Calu3 (cell line): ENCODE data around the gene MPI. TPM values are rescaled to one million over a fixed set of nuclear protein-coding genes. Genes with fewer than 3 reads are reported as not detected.
"Not testable (repeated sequence)": the region's sequence is repeated elsewhere in the genome, so short reads cannot be mapped to it uniquely, and the experiment has no call there.

Experiments used
- BruUV-seq: library from RNA; stranded (reverse); fragments of 400-500 nt; replicated peaks from 2 replicates; lab custom pipeline; 2021; lab: Mats Ljungman, UMichigan
- CTCF ChIA-PET: fragments of 300-600 bp; sonication (Branson Sonifier 250); formaldehyde crosslinking; loops from one replicate; lab custom pipeline; 2022; ENCODE audit warnings: antibody characterized with exemption; lab: Charles Lee
- DNase-seq: peaks from one replicate; pipeline ENCODE4 v3.0.0; 2022
- H3K27ac Mint-ChIP-seq: one replicate; pipeline ENCODE4 v1.8.0; 2022; ENCODE audit warnings: mixed read lengths; ENCODE audit not compliant: unreplicated experiment
- H3K27me3 Mint-ChIP-seq: one replicate; pipeline ENCODE4 v1.8.0; 2022; ENCODE audit warnings: mixed read lengths; ENCODE audit not compliant: unreplicated experiment
- H3K36me3 Mint-ChIP-seq: one replicate; pipeline ENCODE4 v1.8.0; 2022; ENCODE audit warnings: mild to moderate bottlenecking, moderate library complexity, mixed read lengths; ENCODE audit not compliant: insufficient read depth, unreplicated experiment
- H3K4me1 Mint-ChIP-seq: one replicate; pipeline ENCODE4 v1.8.0; 2022; ENCODE audit warnings: mild to moderate bottlenecking, low read depth, mixed read lengths; ENCODE audit not compliant: unreplicated experiment
- H3K4me3 Mint-ChIP-seq: one replicate; pipeline ENCODE4 v1.8.0; 2022; ENCODE audit warnings: mild to moderate bottlenecking, low read depth, moderate library complexity, mixed read lengths; ENCODE audit not compliant: unreplicated experiment
- H3K9me3 Mint-ChIP-seq: one replicate; pipeline ENCODE4 v1.8.0; 2022; ENCODE audit warnings: low read depth, mixed read lengths; ENCODE audit not compliant: unreplicated experiment
- intact Hi-C: fragments of 100-400 bp; cut with micrococcal nuclease; formaldehyde crosslinking; loops from one replicate; pipeline ENCODE4 v1.10.0; 2022; ENCODE audit not compliant: unreplicated experiment
- total RNA-seq: library from RNA; stranded (reverse); gene quantifications from 2 replicates; pipeline ENCODE4 v1.2.3, GENCODE V29; 2022
- TF ChIP-seq, protein P1 (sequence below): fragments of 200-600 bp; IDR thresholded peaks from one replicate; pipeline ENCODE4 v1.8.0; 2022; ENCODE audit warnings: antibody characterized with exemption; ENCODE audit not compliant: unreplicated experiment

MPI gene
- total RNA-seq, 1 experiment from 2014 or later: 63.3 TPM

DNA sequence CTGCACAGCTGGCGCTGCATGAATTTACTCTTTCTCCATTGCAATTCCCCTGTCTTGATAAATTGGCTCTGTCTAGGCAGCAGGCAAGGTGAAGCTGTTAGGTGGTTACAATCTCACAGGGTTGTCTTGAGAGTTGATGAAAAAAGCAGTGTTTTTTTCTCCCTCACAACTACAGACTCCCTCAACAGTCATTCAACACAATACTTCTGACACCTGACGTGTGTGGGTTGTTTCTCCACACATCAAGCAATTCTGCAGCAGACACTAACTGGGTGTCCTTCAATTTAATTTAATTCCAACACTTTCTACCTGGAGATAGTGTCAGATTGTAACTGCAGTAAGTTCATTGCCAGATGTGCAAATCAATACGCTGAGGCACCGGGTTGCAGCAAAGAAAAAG is 11.6 kb upstream of the MPI start:
- no TSS peak for BruUV-seq
- TF ChIP-seq, protein P1, sequence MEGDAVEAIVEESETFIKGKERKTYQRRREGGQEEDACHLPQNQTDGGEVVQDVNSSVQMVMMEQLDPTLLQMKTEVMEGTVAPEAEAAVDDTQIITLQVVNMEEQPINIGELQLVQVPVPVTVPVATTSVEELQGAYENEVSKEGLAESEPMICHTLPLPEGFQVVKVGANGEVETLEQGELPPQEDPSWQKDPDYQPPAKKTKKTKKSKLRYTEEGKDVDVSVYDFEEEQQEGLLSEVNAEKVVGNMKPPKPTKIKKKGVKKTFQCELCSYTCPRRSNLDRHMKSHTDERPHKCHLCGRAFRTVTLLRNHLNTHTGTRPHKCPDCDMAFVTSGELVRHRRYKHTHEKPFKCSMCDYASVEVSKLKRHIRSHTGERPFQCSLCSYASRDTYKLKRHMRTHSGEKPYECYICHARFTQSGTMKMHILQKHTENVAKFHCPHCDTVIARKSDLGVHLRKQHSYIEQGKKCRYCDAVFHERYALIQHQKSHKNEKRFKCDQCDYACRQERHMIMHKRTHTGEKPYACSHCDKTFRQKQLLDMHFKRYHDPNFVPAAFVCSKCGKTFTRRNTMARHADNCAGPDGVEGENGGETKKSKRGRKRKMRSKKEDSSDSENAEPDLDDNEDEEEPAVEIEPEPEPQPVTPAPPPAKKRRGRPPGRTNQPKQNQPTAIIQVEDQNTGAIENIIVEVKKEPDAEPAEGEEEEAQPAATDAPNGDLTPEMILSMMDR: no peak
- Mint-ChIP-seq H3K9me3 (no peaks in the 10 kb centered on the region), H3K4me3 (no peak overlapping the region), H3K27ac (no peak overlapping the region), H3K4me1 (no peaks in the 10 kb centered on the region), H3K27me3 (peaks cover 17% of the 10 kb centered on the region), H3K36me3 (peaks cover 10% of the 10 kb centered on the region)
- DNase-seq: no peak
- CTCF ChIA-PET: no interaction called here
- intact Hi-C loops: no loop called here

DNA sequence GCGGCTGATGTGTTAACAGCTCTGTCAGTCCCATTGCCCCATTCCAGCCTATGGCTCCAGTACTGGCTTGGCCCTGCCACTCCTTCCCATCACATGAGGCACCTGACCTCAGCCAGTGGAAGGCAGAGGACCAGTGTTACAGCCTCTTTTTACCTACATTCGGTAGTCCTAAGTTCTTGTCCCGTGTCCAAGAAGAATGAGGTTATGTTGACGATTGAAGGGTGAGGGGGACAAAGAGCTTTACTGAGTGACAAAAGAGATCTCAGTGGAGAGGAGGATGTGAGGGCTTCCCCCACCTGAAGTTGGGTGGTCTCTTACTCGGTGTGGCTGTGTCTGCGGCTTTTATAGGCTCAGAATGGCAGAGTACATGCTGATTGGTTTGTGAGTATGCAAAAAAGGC is 7.3 kb upstream of the MPI start:
- no peak for DNase-seq
- no peaks in the 10 kb centered on the region for H3K9me3 Mint-ChIP-seq
- H3K36me3 Mint-ChIP-seq: no peaks in the 10 kb centered on the region
- TF ChIP-seq, protein P1: no peak
- intact Hi-C loops: no loop called here
- peak overlapping the region; percentile 54 for H3K27ac Mint-ChIP-seq
- peaks cover 16% of the 10 kb centered on the region for H3K4me1 Mint-ChIP-seq
- no TSS peak for BruUV-seq
- CTCF ChIA-PET: interaction anchor here (2.0 to 2.4 kb wide), 2 partner anchors 10 to 19 kb away, joined by 5 to 18 read pairs; no protein-coding TSS in a partner anchor
- peaks cover 2% of the 10 kb centered on the region for H3K27me3 Mint-ChIP-seq
- no peak overlapping the region for H3K4me3 Mint-ChIP-seq

DNA sequence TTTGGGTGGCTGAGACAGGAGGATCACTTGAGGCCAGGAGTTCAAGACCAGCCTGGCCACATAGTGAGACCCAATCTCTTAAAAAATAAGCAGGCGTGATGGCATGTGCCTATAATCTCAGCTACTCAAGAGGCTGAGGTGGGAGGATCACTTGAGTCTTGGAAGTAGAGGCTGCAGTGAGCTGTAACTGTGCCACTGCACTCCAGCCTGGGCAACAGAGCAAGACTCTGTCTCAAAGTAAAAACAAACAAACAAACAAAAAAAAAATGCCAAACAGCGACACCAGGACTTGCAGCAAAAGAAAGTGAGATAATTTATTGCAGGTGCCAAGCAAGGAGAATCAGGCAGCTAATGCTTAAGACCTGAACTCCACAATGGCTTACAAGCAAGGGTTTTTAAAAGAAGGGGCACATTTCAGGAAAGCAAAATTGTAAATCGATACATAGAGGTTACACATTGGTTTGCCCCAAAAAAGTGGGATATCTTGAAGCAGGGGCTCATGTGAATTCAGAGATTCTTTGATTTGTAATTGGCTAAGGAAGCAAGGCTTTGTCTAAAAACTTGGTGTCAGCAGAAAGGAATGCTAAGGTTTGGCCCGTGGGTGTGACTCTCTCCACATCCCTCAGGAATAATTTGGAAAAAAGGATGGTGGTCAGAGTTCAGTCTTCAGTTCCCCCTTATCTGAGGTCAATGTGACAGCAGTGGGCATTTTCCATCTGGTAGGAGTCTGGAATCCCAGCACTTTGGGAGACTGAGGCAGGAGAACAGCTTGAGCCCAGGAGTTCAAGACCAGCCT is 5.2 kb upstream of the MPI start:
- intact Hi-C loops: no loop called here
- Mint-ChIP-seq H3K4me3 (no peak overlapping the region), H3K36me3 (peaks cover 2% of the 10 kb centered on the region), H3K4me1 (peaks cover 25% of the 10 kb centered on the region), H3K27ac (no peak overlapping the region), H3K27me3 (no peaks in the 10 kb centered on the region), H3K9me3 (no peaks in the 10 kb centered on the region)
- BruUV-seq: no TSS peak
- no peak for DNase-seq
- TF ChIP-seq, protein P1: no peak
- CTCF ChIA-PET: interaction anchor here (0.5 to 2.4 kb wide), 9 partner anchors 7 to 567 kb away, joined by 3 to 18 read pairs (median 3); partner anchors contain the start of genes FAM219B, SCAMP2 and SIN3A

DNA sequence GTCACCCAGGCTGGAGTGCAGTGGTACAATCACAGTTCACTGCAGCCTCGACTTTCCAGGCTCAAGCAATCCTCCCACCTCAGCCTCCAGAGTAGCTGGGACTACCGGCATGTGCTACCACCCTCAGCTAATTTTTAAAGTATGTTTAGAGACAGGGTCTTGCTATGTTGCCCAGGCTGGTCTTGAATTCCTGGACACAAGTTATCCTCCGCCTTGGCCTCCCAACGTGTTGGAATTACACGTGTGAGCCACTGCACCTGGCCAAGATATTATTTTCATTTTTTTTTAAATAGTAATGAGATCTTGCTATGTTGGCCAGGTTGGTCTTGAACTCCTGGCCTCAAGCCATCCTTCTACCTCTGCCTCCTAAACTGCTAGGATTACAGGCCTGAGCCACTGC is 4.4 kb upstream of the MPI start:
- TF ChIP-seq, protein P1: no peak
- peaks cover 33% of the 10 kb centered on the region for H3K4me1 Mint-ChIP-seq
- CTCF ChIA-PET: interaction anchor here (0.6 kb wide), 1 partner anchor 12 kb away, joined by 4 read pairs; no protein-coding TSS in a partner anchor
- DNase-seq: no peak
- peaks cover 10% of the 10 kb centered on the region for H3K36me3 Mint-ChIP-seq
- H3K4me3 Mint-ChIP-seq: no peak overlapping the region
- intact Hi-C loops: no loop called here
- BruUV-seq: no TSS peak
- H3K9me3 Mint-ChIP-seq: no peaks in the 10 kb centered on the region
- no peak overlapping the region for H3K27ac Mint-ChIP-seq
- no peaks in the 10 kb centered on the region for H3K27me3 Mint-ChIP-seq

DNA sequence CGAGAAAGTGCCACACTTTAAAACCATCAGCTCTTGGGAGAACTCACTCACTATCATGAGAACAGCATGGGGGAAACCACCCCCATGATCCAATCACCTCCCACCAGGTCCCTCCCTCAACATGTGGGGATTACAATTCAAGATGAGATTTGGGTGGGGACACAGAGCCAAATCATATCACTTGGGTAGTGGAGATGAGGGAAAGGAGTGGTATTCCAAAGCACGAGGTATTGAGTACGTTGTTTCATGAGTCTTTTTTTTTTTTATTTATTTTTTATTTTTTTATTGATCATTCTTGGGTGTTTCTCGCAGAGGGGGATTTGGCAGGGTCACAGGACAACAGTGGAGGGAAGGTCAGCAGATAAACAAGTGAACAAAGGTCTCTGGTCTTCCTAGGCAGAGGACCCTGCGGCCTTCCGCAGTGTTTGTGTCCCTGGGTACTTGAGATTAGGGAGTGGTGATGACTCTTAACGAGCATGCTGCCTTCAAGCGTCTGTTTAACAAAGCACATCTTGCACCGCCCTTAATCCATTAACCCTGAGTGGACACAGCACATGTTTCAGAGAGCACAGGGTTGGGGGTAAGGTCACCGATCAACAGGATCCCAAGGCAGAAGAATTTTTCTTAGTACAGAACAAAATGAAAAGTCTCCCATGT is 2.2 kb upstream of the MPI start:
- BruUV-seq, intact Hi-C loops, DNase-seq, CTCF ChIA-PET, H3K27ac Mint-ChIP-seq, H3K4me3 Mint-ChIP-seq, H3K9me3 Mint-ChIP-seq, H3K27me3 Mint-ChIP-seq: not testable (repeated sequence)
- Mint-ChIP-seq H3K4me1 (peaks cover 48% of the 10 kb centered on the region), H3K36me3 (peaks cover 26% of the 10 kb centered on the region)
